Measurements from ENCODE around the gene CACNA1B.
"Not testable (repeated sequence)": the region's sequence is repeated elsewhere in the genome, so short reads cannot be mapped to it uniquely, and the experiment has no call there.

CACNA1B gene

GRCh38 chr9:138013836-138014562, 136.4 kb downstream of the CACNA1B start:
- Histone ChIP-seq H3K9me3 (ENCODE audit: insufficient read depth, low read length) (no peaks in the 10 kb centered on the region), H3K4me3 (ENCODE audit: insufficient read length, low read depth) (no peak overlapping the region), H3K4me1 (ENCODE audit: insufficient read depth, insufficient read length) (peaks cover 28% of the 10 kb centered on the region), H3K9ac (ENCODE audit: insufficient read length, low read depth) (peak overlapping the region; percentile 36), H3K27me3 (ENCODE audit: insufficient read depth, insufficient read length) (no peaks in the 10 kb centered on the region), H3K36me3 (ENCODE audit: insufficient read depth, insufficient read length, low read length) (peaks cover 22% of the 10 kb centered on the region)
- no peak for DNase-seq (ENCODE audit: low read depth, low spot score)
- TF ChIP-seq ZNF274 (IDR thresholded peaks at IDR 0.05; ENCODE audit: low read depth, low read length) (no peak), SUZ12 (IDR thresholded peaks at IDR 0.05; ENCODE audit: extremely low read depth, insufficient read depth, insufficient read length) (no peak), YY1 (IDR thresholded peaks at IDR 0.05; ENCODE audit: insufficient read depth, insufficient read length) (no peak)

GRCh38 chr9:138014563-138014945, 137.0 kb downstream of the CACNA1B start:
- no peak for DNase-seq (ENCODE audit: low read depth, low spot score)
- Histone ChIP-seq H3K27me3 (ENCODE audit: insufficient read depth, insufficient read length) (no peaks in the 10 kb centered on the region), H3K4me1 (ENCODE audit: insufficient read depth, insufficient read length) (peaks cover 28% of the 10 kb centered on the region), H3K4me3 (ENCODE audit: insufficient read length, low read depth) (no peak overlapping the region), H3K36me3 (ENCODE audit: insufficient read depth, insufficient read length, low read length) (peaks cover 19% of the 10 kb centered on the region), H3K9ac (ENCODE audit: insufficient read length, low read depth) (no peak overlapping the region), H3K9me3 (ENCODE audit: insufficient read depth, low read length) (no peaks in the 10 kb centered on the region)
- no peak for TF ChIP-seq ZNF274 (IDR thresholded peaks at IDR 0.05; ENCODE audit: low read depth, low read length)
- TF ChIP-seq SUZ12 (IDR thresholded peaks at IDR 0.05; ENCODE audit: extremely low read depth, insufficient read depth, insufficient read length): no peak
- TF ChIP-seq YY1 (IDR thresholded peaks at IDR 0.05; ENCODE audit: insufficient read depth, insufficient read length): no peak

GRCh38 chr9:138015021-138015829, 137.6 kb downstream of the CACNA1B start:
- Histone ChIP-seq H3K9me3 (ENCODE audit: insufficient read depth, low read length) (no peaks in the 10 kb centered on the region), H3K9ac (ENCODE audit: insufficient read length, low read depth) (peak overlapping the region; percentile 24), H3K27me3 (ENCODE audit: insufficient read depth, insufficient read length) (no peaks in the 10 kb centered on the region), H3K36me3 (ENCODE audit: insufficient read depth, insufficient read length, low read length) (peaks cover 19% of the 10 kb centered on the region), H3K4me3 (ENCODE audit: insufficient read length, low read depth) (no peak overlapping the region), H3K4me1 (ENCODE audit: insufficient read depth, insufficient read length) (peaks cover 25% of the 10 kb centered on the region)
- TF ChIP-seq ZNF274 (IDR thresholded peaks at IDR 0.05; ENCODE audit: low read depth, low read length) (no peak), SUZ12 (IDR thresholded peaks at IDR 0.05; ENCODE audit: extremely low read depth, insufficient read depth, insufficient read length) (no peak), YY1 (IDR thresholded peaks at IDR 0.05; ENCODE audit: insufficient read depth, insufficient read length) (no peak)
- no peak for DNase-seq (ENCODE audit: low read depth, low spot score)

DNA sequence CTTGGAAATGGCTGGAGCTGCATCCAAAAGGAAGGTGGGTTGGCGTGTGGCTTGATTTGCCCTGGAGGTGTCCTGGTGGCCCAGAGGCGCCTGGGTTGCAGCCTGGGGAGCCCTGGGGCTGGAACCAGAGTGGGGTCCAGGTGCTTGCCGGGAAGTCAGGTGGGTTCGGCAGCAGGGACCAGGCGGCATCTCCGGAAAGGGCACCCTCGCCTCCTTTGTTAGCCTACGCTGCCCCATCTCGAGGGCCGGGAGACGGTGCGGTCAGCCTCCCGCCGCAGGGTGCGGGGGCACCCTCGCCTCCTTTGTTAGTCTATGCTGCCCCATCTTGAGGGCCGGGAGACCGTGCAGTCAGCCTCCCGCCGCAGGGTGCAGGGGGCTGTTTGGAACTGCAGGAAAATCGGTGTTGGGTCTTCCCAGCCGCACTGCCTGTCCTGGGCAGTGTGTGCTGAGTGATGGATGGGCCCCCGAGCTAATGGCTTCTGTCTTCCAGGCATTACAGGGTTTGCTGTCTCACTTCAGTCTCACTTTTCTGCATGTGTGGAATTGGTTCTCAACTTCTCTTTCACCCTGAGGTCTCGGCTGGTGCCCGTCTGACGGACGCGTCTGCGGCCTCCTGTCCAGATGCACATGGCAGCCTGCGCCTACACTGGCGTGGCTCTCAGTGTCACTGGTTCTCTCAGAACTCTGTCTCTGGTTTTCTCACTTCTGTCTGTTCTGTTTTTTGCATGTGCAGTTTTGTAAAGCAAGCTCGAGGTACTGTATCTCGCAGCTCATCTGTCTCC, 139.0 kb downstream of the CACNA1B start:
- no peak for DNase-seq (ENCODE audit: low read depth, low spot score)
- Histone ChIP-seq H3K9ac (ENCODE audit: insufficient read length, low read depth) (no peak overlapping the region), H3K9me3 (ENCODE audit: insufficient read depth, low read length) (no peaks in the 10 kb centered on the region), H3K36me3 (ENCODE audit: insufficient read depth, insufficient read length, low read length) (peaks cover 19% of the 10 kb centered on the region), H3K4me1 (ENCODE audit: insufficient read depth, insufficient read length) (peaks cover 25% of the 10 kb centered on the region), H3K27me3 (ENCODE audit: insufficient read depth, insufficient read length) (no peaks in the 10 kb centered on the region), H3K4me3 (ENCODE audit: insufficient read length, low read depth) (no peak overlapping the region)
- TF ChIP-seq ZNF274 (IDR thresholded peaks at IDR 0.05; ENCODE audit: low read depth, low read length): no peak
- TF ChIP-seq SUZ12 (IDR thresholded peaks at IDR 0.05; ENCODE audit: extremely low read depth, insufficient read depth, insufficient read length): no peak
- TF ChIP-seq YY1 (IDR thresholded peaks at IDR 0.05; ENCODE audit: insufficient read depth, insufficient read length): no peak

GRCh38 chr9:138017200-138017599, 139.6 kb downstream of the CACNA1B start:
- no peaks in the 10 kb centered on the region for H3K9me3 ChIP-seq (ENCODE audit: insufficient read depth, low read length)
- H3K36me3 ChIP-seq (ENCODE audit: insufficient read depth, insufficient read length, low read length): peaks cover 19% of the 10 kb centered on the region
- no peak overlapping the region for H3K9ac ChIP-seq (ENCODE audit: insufficient read length, low read depth)
- no peaks in the 10 kb centered on the region for H3K27me3 ChIP-seq (ENCODE audit: insufficient read depth, insufficient read length)
- TF ChIP-seq SUZ12 (IDR thresholded peaks at IDR 0.05; ENCODE audit: extremely low read depth, insufficient read depth, insufficient read length): no peak
- TF ChIP-seq YY1 (IDR thresholded peaks at IDR 0.05; ENCODE audit: insufficient read depth, insufficient read length): no peak
- no peak for TF ChIP-seq ZNF274 (IDR thresholded peaks at IDR 0.05; ENCODE audit: low read depth, low read length)
- H3K4me3 ChIP-seq (ENCODE audit: insufficient read length, low read depth): no peak overlapping the region
- peaks cover 27% of the 10 kb centered on the region for H3K4me1 ChIP-seq (ENCODE audit: insufficient read depth, insufficient read length)
- no peak for DNase-seq (ENCODE audit: low read depth, low spot score)

DNA sequence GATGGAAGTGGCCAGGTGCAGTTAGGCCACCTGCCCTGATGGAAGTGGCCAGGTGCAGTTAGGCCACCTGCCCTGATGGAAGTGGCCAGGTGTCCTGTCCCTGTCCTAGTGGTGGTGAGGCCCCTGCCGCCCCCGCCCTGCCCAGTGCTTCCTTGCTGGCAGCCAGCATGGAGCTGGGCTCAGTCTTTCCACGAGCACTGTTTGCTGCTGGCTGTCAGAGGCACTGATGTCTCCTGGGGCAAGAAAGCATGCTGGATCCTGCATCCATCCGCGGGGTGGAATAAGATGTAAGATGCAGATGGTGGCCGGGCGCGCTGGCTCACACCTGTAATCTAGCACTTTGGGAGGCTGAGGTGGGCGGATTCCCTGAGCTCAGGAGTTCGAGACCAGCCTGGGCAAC, 141.9 kb downstream of the CACNA1B start:
- peaks cover 13% of the 10 kb centered on the region for H3K4me1 ChIP-seq (ENCODE audit: insufficient read depth, insufficient read length)
- not testable (repeated sequence) for H3K9ac ChIP-seq (ENCODE audit: insufficient read length, low read depth); DNase-seq (ENCODE audit: low read depth, low spot score); H3K9me3 ChIP-seq (ENCODE audit: insufficient read depth, low read length); H3K4me3 ChIP-seq (ENCODE audit: insufficient read length, low read depth); H3K27me3 ChIP-seq (ENCODE audit: insufficient read depth, insufficient read length)
- peaks cover 19% of the 10 kb centered on the region for H3K36me3 ChIP-seq (ENCODE audit: insufficient read depth, insufficient read length, low read length)
